ENCODE data around the gene DENND1B. TPM values are rescaled to one million over a fixed set of nuclear protein-coding genes. Genes with fewer than 3 reads are reported as not detected.

Gene DENND1B
- total and polyA plus RNA-seq, 2 of the 8 experiments (the other 6 are each of a cell fraction or from before 2014, with no cell fraction given): 0.74 to 3.3 TPM

DNA sequence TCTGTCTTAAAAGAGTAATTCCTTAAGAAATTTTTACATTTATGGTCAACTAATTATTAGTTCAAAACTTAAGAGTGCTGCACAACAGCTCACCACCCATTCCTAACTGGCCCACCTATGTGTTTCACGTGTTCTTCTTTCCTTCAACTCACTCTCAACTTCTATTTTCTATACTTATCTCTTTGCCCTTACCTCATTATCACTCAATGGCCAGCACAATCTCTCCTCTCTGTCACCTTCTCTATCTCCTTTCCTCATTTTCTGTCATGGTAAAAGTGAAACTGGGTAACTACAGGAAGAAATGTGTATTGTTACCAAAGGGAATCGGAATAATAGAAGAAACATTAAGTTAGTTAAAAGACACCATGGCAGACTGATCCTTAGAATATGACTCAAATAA is 43.1 kb downstream of the DENND1B start (continued):
- TF ChIP-seq, protein P1, sequence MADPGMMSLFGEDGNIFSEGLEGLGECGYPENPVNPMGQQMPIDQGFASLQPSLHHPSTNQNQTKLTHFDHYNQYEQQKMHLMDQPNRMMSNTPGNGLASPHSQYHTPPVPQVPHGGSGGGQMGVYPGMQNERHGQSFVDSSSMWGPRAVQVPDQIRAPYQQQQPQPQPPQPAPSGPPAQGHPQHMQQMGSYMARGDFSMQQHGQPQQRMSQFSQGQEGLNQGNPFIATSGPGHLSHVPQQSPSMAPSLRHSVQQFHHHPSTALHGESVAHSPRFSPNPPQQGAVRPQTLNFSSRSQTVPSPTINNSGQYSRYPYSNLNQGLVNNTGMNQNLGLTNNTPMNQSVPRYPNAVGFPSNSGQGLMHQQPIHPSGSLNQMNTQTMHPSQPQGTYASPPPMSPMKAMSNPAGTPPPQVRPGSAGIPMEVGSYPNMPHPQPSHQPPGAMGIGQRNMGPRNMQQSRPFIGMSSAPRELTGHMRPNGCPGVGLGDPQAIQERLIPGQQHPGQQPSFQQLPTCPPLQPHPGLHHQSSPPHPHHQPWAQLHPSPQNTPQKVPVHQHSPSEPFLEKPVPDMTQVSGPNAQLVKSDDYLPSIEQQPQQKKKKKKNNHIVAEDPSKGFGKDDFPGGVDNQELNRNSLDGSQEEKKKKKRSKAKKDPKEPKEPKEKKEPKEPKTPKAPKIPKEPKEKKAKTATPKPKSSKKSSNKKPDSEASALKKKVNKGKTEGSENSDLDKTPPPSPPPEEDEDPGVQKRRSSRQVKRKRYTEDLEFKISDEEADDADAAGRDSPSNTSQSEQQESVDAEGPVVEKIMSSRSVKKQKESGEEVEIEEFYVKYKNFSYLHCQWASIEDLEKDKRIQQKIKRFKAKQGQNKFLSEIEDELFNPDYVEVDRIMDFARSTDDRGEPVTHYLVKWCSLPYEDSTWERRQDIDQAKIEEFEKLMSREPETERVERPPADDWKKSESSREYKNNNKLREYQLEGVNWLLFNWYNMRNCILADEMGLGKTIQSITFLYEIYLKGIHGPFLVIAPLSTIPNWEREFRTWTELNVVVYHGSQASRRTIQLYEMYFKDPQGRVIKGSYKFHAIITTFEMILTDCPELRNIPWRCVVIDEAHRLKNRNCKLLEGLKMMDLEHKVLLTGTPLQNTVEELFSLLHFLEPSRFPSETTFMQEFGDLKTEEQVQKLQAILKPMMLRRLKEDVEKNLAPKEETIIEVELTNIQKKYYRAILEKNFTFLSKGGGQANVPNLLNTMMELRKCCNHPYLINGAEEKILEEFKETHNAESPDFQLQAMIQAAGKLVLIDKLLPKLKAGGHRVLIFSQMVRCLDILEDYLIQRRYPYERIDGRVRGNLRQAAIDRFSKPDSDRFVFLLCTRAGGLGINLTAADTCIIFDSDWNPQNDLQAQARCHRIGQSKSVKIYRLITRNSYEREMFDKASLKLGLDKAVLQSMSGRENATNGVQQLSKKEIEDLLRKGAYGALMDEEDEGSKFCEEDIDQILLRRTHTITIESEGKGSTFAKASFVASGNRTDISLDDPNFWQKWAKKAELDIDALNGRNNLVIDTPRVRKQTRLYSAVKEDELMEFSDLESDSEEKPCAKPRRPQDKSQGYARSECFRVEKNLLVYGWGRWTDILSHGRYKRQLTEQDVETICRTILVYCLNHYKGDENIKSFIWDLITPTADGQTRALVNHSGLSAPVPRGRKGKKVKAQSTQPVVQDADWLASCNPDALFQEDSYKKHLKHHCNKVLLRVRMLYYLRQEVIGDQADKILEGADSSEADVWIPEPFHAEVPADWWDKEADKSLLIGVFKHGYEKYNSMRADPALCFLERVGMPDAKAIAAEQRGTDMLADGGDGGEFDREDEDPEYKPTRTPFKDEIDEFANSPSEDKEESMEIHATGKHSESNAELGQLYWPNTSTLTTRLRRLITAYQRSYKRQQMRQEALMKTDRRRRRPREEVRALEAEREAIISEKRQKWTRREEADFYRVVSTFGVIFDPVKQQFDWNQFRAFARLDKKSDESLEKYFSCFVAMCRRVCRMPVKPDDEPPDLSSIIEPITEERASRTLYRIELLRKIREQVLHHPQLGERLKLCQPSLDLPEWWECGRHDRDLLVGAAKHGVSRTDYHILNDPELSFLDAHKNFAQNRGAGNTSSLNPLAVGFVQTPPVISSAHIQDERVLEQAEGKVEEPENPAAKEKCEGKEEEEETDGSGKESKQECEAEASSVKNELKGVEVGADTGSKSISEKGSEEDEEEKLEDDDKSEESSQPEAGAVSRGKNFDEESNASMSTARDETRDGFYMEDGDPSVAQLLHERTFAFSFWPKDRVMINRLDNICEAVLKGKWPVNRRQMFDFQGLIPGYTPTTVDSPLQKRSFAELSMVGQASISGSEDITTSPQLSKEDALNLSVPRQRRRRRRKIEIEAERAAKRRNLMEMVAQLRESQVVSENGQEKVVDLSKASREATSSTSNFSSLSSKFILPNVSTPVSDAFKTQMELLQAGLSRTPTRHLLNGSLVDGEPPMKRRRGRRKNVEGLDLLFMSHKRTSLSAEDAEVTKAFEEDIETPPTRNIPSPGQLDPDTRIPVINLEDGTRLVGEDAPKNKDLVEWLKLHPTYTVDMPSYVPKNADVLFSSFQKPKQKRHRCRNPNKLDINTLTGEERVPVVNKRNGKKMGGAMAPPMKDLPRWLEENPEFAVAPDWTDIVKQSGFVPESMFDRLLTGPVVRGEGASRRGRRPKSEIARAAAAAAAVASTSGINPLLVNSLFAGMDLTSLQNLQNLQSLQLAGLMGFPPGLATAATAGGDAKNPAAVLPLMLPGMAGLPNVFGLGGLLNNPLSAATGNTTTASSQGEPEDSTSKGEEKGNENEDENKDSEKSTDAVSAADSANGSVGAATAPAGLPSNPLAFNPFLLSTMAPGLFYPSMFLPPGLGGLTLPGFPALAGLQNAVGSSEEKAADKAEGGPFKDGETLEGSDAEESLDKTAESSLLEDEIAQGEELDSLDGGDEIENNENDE (IDR thresholded peaks at IDR 0.05; ENCODE audit: insufficient replicate concordance, low read length): no peak
- TF ChIP-seq EGR1 (IDR thresholded peaks at IDR 0.05; ENCODE audit: borderline replicate concordance, low read depth, low read length): no peak
- TF ChIP-seq JUN (IDR thresholded peaks at IDR 0.05; ENCODE audit: low read depth, low read length): no peak
- TF ChIP-seq POLR2A (IDR thresholded peaks at IDR 0.05; ENCODE audit: control extremely low read depth in 1 of 2, low read depth in 2 of 2, low read length in 2 of 2): no peak
- TF ChIP-seq, protein P2, sequence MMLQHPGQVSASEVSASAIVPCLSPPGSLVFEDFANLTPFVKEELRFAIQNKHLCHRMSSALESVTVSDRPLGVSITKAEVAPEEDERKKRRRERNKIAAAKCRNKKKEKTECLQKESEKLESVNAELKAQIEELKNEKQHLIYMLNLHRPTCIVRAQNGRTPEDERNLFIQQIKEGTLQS (IDR thresholded peaks at IDR 0.05; ENCODE audit: insufficient read depth, low read depth, low read length): no peak
- TF ChIP-seq TBP (IDR thresholded peaks at IDR 0.05; ENCODE audit: low read depth, low read length): no peak
- TF ChIP-seq CEBPB (IDR thresholded peaks at IDR 0.05; ENCODE audit: low read depth, low read length): no peak

Data from H1 (cell line).